Measurements from ENCODE around the gene ELMO3.

ELMO3 gene

GRCh38 chr16:67177743-67178699, 20.9 kb upstream of the ELMO3 start:
- TF ChIP-seq, protein P1, sequence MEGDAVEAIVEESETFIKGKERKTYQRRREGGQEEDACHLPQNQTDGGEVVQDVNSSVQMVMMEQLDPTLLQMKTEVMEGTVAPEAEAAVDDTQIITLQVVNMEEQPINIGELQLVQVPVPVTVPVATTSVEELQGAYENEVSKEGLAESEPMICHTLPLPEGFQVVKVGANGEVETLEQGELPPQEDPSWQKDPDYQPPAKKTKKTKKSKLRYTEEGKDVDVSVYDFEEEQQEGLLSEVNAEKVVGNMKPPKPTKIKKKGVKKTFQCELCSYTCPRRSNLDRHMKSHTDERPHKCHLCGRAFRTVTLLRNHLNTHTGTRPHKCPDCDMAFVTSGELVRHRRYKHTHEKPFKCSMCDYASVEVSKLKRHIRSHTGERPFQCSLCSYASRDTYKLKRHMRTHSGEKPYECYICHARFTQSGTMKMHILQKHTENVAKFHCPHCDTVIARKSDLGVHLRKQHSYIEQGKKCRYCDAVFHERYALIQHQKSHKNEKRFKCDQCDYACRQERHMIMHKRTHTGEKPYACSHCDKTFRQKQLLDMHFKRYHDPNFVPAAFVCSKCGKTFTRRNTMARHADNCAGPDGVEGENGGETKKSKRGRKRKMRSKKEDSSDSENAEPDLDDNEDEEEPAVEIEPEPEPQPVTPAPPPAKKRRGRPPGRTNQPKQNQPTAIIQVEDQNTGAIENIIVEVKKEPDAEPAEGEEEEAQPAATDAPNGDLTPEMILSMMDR (conservative IDR thresholded peaks at IDR 0.05; ENCODE audit: low read depth, low read length) = no peak
- Histone ChIP-seq H3K79me2 (ENCODE audit: insufficient read depth, low read depth) (no peaks in the 10 kb centered on the region), H3K4me2 (peak overlapping the region; percentile 63), H3K27ac (no peak overlapping the region), H3K4me1 (ENCODE audit: low read depth, poor library complexity, severe bottlenecking) (peaks cover 40% of the 10 kb centered on the region), H4K20me1 (ENCODE audit: insufficient read depth) (no peaks in the 10 kb centered on the region), H3K4me3 (IDR thresholded peaks at IDR 0.05; ENCODE audit: insufficient read depth, low read depth, low read length) (no peak overlapping the region), H3K27me3 (ENCODE audit: insufficient read depth, low read depth) (no peaks in the 10 kb centered on the region), H3K36me3 (ENCODE audit: insufficient read depth) (no peaks in the 10 kb centered on the region), H2AFZ (ENCODE audit: low read depth) (peak overlapping the region; percentile 47), H3K9ac (no peak overlapping the region)

DNA sequence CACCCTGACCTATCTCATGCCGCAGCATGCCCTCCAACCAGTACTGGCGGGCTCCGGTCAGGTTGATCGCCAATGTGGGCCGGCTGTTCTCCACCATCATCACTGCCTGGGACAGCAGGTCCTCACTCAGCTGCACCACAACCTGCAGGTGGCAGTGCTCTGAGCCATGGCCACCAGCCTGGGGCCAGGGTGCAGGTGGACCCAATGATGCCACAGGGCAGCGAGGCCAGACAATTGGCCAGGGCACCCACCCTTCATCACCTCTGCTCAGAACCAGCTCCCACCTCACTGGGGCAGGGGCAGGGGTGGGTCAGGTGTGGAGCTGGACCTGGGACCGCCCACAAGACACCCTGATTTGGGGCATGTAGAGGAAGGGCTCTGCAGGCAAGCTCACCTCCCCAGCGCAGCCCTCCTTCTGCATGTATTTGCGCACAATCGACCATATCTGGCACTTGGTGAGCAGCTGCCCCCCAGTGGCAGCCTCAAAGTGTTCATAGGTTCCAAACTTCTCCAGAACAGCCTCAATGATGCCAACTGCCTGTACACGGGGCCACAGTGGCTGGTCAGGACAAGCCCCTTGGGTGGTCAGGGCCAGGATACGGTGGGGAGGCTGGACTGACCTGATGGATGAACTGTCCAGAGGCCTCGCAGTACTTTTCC, 19.4 kb upstream of the ELMO3 start:
- no peak overlapping the region for H3K4me2 ChIP-seq
- no peaks in the 10 kb centered on the region for H3K27me3 ChIP-seq (ENCODE audit: insufficient read depth, low read depth)

DNA sequence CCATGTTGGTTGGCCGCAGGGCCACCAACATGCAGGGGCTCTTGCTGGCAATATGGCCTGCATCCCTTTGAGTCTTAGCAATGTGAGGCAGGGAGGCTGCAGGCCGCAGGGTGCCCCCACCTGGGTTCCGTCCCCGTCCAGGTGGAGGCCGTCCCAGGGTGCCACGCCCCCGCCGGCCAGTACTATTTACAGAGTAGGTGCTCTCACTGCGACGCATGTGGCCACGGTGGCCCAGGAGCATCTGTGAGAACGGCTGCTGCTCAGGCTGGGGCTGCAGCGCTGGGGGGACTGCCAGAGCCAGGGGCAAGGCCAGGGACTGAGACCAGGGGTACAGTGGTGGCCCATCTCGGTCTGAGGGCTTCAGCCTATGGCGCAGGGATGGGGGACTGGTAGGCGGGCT, 18.8 kb upstream of the ELMO3 start:
- H4K20me1 ChIP-seq (ENCODE audit: insufficient read depth) = no peaks in the 10 kb centered on the region
- no peaks in the 10 kb centered on the region for H3K79me2 ChIP-seq (ENCODE audit: insufficient read depth, low read depth)
- TF ChIP-seq, protein P1 (conservative IDR thresholded peaks at IDR 0.05; ENCODE audit: low read depth, low read length) = no peak
- H3K4me2 ChIP-seq = no peak overlapping the region
- no peak overlapping the region for H2AFZ ChIP-seq (ENCODE audit: low read depth)
- H3K4me1 ChIP-seq (ENCODE audit: low read depth, poor library complexity, severe bottlenecking) = peaks cover 22% of the 10 kb centered on the region
- no peaks in the 10 kb centered on the region for H3K27me3 ChIP-seq (ENCODE audit: insufficient read depth, low read depth)
- H3K9ac ChIP-seq = no peak overlapping the region
- H3K36me3 ChIP-seq (ENCODE audit: insufficient read depth) = no peaks in the 10 kb centered on the region
- H3K4me3 ChIP-seq (IDR thresholded peaks at IDR 0.05; ENCODE audit: insufficient read depth, low read depth, low read length) = no peak overlapping the region
- no peak overlapping the region for H3K27ac ChIP-seq

More for the DNA sequence above, 19.4 kb upstream of the ELMO3 start:
- Histone ChIP-seq H3K79me2 (ENCODE audit: insufficient read depth, low read depth) (no peaks in the 10 kb centered on the region), H3K27ac (no peak overlapping the region), H3K4me3 (IDR thresholded peaks at IDR 0.05; ENCODE audit: insufficient read depth, low read depth, low read length) (no peak overlapping the region), H3K4me1 (ENCODE audit: low read depth, poor library complexity, severe bottlenecking) (peaks cover 28% of the 10 kb centered on the region), H4K20me1 (ENCODE audit: insufficient read depth) (no peaks in the 10 kb centered on the region), H3K36me3 (ENCODE audit: insufficient read depth) (no peaks in the 10 kb centered on the region), H2AFZ (ENCODE audit: low read depth) (no peak overlapping the region), H3K9ac (no peak overlapping the region)
- TF ChIP-seq, protein P1 (conservative IDR thresholded peaks at IDR 0.05; ENCODE audit: low read depth, low read length) = 0 out of 2 replicates have a peak, but pooled peaks have one; percentile 41

DNA sequence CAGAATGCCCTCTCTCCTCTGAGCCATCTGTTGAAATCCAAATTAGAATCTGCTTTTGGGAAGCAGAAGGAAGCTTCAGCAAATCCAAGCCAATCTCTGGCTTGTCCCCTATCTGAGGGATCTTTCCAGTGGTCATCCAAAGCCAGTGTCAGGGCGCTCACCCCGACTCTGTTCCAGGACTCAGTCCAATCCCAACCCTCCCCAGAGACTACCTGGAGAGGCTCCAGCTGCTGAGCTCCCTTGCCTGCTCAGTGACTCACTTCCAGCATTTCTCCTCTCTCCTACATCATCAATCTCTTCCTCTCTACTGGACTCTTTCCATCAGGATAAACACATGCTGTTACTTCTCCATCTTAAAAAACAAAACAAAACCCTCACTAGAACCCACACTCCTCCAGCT, 17.6 kb upstream of the ELMO3 start:
- no peak overlapping the region for H2AFZ ChIP-seq (ENCODE audit: low read depth)
- H3K4me2 ChIP-seq = no peak overlapping the region
- TF ChIP-seq, protein P1 (conservative IDR thresholded peaks at IDR 0.05; ENCODE audit: low read depth, low read length) = no peak
- H3K4me1 ChIP-seq (ENCODE audit: low read depth, poor library complexity, severe bottlenecking) = peaks cover 17% of the 10 kb centered on the region
- H3K4me3 ChIP-seq (IDR thresholded peaks at IDR 0.05; ENCODE audit: insufficient read depth, low read depth, low read length) = no peak overlapping the region
- no peaks in the 10 kb centered on the region for H4K20me1 ChIP-seq (ENCODE audit: insufficient read depth)
- H3K79me2 ChIP-seq (ENCODE audit: insufficient read depth, low read depth) = no peaks in the 10 kb centered on the region
- H3K27ac ChIP-seq = no peak overlapping the region
- H3K36me3 ChIP-seq (ENCODE audit: insufficient read depth) = no peaks in the 10 kb centered on the region
- H3K9ac ChIP-seq = no peak overlapping the region
- peaks cover 9% of the 10 kb centered on the region; the same call in 1 of the 2 replicates for H3K27me3 ChIP-seq (ENCODE audit: insufficient read depth, low read depth)
